ENCODE results near the gene HOOK2. TPM values are rescaled to one million over a fixed set of nuclear protein-coding genes. Genes with fewer than 3 reads are reported as not detected.
A peak's percentile ranks its signal among the peaks of the same experiment; 100 is the strongest.

The HOOK2 gene
- total and polyA plus RNA-seq, 2 of the 13 experiments (the other 11 are each of a cell fraction or from before 2014, with no cell fraction given) = 9.2 to 12.9 TPM

- TF ChIP-seq CENPT (CRISPR knock-in tag; IDR thresholded peaks at IDR 0.05; ENCODE audit: low read depth) = no peak
- TF ChIP-seq MXD3 (CRISPR knock-in tag; IDR thresholded peaks at IDR 0.05) = no peak
- 0 out of 2 replicates have a peak, but pooled peaks have one; percentile 92 for TF ChIP-seq FOXP4 (CRISPR knock-in tag; IDR thresholded peaks at IDR 0.05)
- no peak for TF ChIP-seq MAFG (CRISPR knock-in tag; IDR thresholded peaks at IDR 0.05)
- TF ChIP-seq PAX8 (CRISPR knock-in tag; IDR thresholded peaks at IDR 0.05; ENCODE audit: borderline replicate concordance) = no peak
- no peak for TF ChIP-seq ZBTB44 (CRISPR knock-in tag; IDR thresholded peaks at IDR 0.05)
- no peak for TF ChIP-seq SALL2 (CRISPR knock-in tag; IDR thresholded peaks at IDR 0.05)
- no peak for TF ChIP-seq ZNF781 (CRISPR knock-in tag; IDR thresholded peaks at IDR 0.05; ENCODE audit: borderline replicate concordance, not compliant biosample characterization)
- TF ChIP-seq ZNF879 (CRISPR knock-in tag; IDR thresholded peaks at IDR 0.05) = no peak
- TF ChIP-seq HNF1B (CRISPR knock-in tag; IDR thresholded peaks at IDR 0.05) = no peak
- TF ChIP-seq SRF (IDR thresholded peaks at IDR 0.05; ENCODE audit: low read depth, low read length) = no peak
- no peak for TF ChIP-seq ZKSCAN8 (CRISPR knock-in tag; IDR thresholded peaks at IDR 0.05; ENCODE audit: borderline replicate concordance)
- no peak for TF ChIP-seq THRA (CRISPR knock-in tag; IDR thresholded peaks at IDR 0.05; ENCODE audit: borderline replicate concordance)
- no peak for TF ChIP-seq FOXM1 (CRISPR knock-in tag; IDR thresholded peaks at IDR 0.05)
- TF ChIP-seq CCDC6 (CRISPR knock-in tag; IDR thresholded peaks at IDR 0.05) = no peak
- TF ChIP-seq ZNF10 (CRISPR knock-in tag; IDR thresholded peaks at IDR 0.05; ENCODE audit: borderline replicate concordance, low read depth) = no peak
- TF ChIP-seq ZNF878 (CRISPR knock-in tag; IDR thresholded peaks at IDR 0.05) = peak; percentile 88; the same call in 1 of the 2 replicates
- no peak for TF ChIP-seq HMGXB4 (CRISPR knock-in tag; IDR thresholded peaks at IDR 0.05; ENCODE audit: borderline replicate concordance in 1 of 2, low read depth in 1 of 2)
- 0 out of 2 replicates have a peak, but pooled peaks have one; percentile 64 for TF ChIP-seq SNAPC2 (CRISPR knock-in tag; IDR thresholded peaks at IDR 0.05)
- no peak for TF ChIP-seq NR1H2 (CRISPR knock-in tag; IDR thresholded peaks at IDR 0.05; ENCODE audit: borderline replicate concordance, low read depth)
Measured at GRCh38 chr19:12790628-12791344, 15.4 kb upstream of the HOOK2 start (continued).

Measured in HepG2 (cell line).